ENCODE data around the gene CREBRF. TPM values are rescaled to one million over a fixed set of nuclear protein-coding genes. Genes with fewer than 3 reads are reported as not detected.

Gene CREBRF
- total and polyA plus RNA-seq, 12 donors: 5.3 to 38.2 (median 20.8) TPM

DNA sequence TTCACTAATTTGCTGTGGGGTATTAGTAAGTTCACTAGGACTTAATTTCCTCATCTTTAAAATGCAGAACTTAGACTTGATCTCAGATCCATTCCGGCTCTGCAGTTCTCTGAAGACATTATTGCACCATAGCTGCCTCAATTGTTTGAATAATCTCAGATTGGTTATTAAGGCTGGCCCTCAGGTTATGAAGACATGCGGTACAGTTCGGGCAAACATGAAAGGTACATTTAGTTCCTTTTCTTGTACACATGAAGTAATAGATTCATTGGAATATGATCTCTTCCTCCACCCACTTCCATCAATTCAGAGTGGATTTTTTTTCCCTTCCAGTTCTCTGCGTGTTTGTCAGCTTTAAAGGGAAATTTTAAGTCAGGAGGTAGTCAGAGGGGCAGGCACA, 44.6 kb upstream of the CREBRF start:
- Histone ChIP-seq H3K4me3 (no peak overlapping the region), H3K27ac (peak overlapping the region in 2 of 5 donors; percentile 38 to 54), H3K27me3 (no peaks in the 10 kb centered on the region), H3K4me1 (replicated peaks in 1 of 2) (peaks cover 27 to 49% of the 10 kb centered on the region in 2 donors), H3K36me3 (replicated peaks in 1 of 2) (no peaks in the 10 kb centered on the region), H3K9me3 (replicated peaks in 1 of 3) (no peaks in the 10 kb centered on the region)
- WGBS, 4 donors: 50 to 76% (median 69%) methylated on average over 4 of the region's 4 CpGs
- DNase-seq: no peak
- intact Hi-C loops (cut with DNase I): no loop called here
- TF ChIP-seq, protein P1, sequence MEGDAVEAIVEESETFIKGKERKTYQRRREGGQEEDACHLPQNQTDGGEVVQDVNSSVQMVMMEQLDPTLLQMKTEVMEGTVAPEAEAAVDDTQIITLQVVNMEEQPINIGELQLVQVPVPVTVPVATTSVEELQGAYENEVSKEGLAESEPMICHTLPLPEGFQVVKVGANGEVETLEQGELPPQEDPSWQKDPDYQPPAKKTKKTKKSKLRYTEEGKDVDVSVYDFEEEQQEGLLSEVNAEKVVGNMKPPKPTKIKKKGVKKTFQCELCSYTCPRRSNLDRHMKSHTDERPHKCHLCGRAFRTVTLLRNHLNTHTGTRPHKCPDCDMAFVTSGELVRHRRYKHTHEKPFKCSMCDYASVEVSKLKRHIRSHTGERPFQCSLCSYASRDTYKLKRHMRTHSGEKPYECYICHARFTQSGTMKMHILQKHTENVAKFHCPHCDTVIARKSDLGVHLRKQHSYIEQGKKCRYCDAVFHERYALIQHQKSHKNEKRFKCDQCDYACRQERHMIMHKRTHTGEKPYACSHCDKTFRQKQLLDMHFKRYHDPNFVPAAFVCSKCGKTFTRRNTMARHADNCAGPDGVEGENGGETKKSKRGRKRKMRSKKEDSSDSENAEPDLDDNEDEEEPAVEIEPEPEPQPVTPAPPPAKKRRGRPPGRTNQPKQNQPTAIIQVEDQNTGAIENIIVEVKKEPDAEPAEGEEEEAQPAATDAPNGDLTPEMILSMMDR (IDR thresholded peaks at IDR 0.05): no peak
- no peak for TF ChIP-seq POLR2A (IDR thresholded peaks at IDR 0.05)

DNA sequence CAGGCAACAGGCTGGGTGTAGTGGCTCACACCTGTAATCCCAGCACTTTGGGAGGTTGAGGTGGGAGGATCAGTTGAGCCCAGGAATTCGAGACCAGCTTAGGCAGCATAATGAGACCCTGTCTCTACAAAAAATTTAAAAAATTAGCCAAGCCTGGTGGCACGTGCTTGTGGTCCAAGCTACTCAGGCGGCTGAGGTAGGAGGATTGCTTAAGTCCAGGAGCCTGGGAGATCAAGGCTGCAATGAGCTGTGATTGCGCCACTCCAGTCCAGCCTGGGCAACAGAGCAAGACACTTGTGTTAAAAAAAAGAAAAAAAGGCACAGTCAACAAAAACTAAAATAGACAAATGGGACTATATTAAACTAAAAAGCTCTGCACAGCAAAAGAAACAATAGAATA, 43.3 kb upstream of the CREBRF start:
- WGBS, 4 donors: 51 to 69% (median 57%) methylated on average over 4 of the region's 4 CpGs
- TF ChIP-seq POLR2A (IDR thresholded peaks at IDR 0.05): no peak
- TF ChIP-seq, protein P1 (IDR thresholded peaks at IDR 0.05): no peak
- Histone ChIP-seq H3K27me3 (no peaks in the 10 kb centered on the region), H3K36me3 (replicated peaks in 1 of 2) (no peaks in the 10 kb centered on the region), H3K27ac (peak overlapping the region in 2 of 5 donors; percentile 54 to 55), H3K4me3 (no peak overlapping the region), H3K9me3 (replicated peaks in 1 of 3) (no peaks in the 10 kb centered on the region), H3K4me1 (replicated peaks in 1 of 2) (peaks cover 31 to 44% of the 10 kb centered on the region in 2 donors)
- intact Hi-C loops (cut with DNase I): no loop called here
- DNase-seq: peak; percentile 41 to 79 (median 72)

DNA sequence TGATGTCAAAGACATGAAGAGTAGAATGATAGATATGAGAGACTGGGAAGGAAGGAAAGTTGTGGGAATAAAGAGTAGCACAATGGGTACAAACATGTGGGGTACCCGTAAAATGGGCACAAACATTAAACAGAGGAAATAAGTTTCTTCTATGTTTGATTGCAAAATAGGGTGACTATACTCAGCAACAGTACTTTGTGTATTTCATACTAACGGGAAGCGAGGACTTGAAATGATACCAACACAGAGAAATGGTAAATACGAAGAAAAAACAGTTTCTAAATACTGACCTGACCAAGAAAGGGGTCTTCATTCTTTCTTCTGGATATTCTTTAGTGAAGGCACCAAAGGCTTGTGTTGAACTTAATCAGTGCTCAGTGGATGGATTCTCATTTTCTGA, 41.5 kb upstream of the CREBRF start:
- peak overlapping the region in 4 of 5 donors; percentile 74 to 94 (median 86) for H3K27ac ChIP-seq
- intact Hi-C loops (cut with DNase I): no loop called here
- H3K4me1 ChIP-seq (replicated peaks in 1 of 2): peaks cover 29 to 48% of the 10 kb centered on the region in 2 donors

DNA sequence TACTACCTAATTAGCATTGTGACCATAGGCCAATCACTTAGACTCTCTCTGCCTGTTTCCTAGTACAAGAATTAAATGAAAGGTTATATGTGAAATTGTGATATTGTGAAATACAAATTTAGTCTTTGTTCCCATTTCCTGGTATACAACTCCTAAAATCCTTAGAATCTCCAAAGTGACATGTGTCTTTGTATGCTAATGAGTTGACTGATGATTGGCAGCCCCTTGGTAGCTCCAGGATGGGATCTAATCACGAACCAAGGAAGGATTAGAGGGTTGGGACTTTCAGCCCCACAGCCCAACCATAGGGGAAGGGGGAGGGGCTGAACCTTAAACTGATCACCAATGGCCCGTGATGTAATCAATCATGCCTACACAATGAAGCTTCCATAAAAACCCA, 41.0 kb upstream of the CREBRF start:
- DNase-seq: peak in 1 of 7 donors; percentile 16
- Histone ChIP-seq H3K27ac (peak overlapping the region; percentile 74 to 94 (median 85)), H3K4me3 (no peak overlapping the region), H3K4me1 (replicated peaks in 1 of 2) (peaks cover 35 to 49% of the 10 kb centered on the region in 2 donors), H3K27me3 (no peaks in the 10 kb centered on the region), H3K36me3 (replicated peaks in 1 of 2) (no peaks in the 10 kb centered on the region), H3K9me3 (replicated peaks in 1 of 3) (no peaks in the 10 kb centered on the region)
- WGBS, 4 donors: 83 to 98% (median 87%) methylated on average over 2 of the region's 2 CpGs
- TF ChIP-seq, protein P1 (IDR thresholded peaks at IDR 0.05): no peak
- TF ChIP-seq POLR2A (IDR thresholded peaks at IDR 0.05): no peak
- intact Hi-C loops (cut with DNase I): no loop called here

More for the DNA sequence above, 41.5 kb upstream of the CREBRF start:
- Histone ChIP-seq H3K4me3 (no peak overlapping the region), H3K27me3 (no peaks in the 10 kb centered on the region), H3K9me3 (replicated peaks in 1 of 3) (no peaks in the 10 kb centered on the region), H3K36me3 (replicated peaks in 1 of 2) (no peaks in the 10 kb centered on the region)
- TF ChIP-seq, protein P1 (IDR thresholded peaks at IDR 0.05): no peak
- no peak for TF ChIP-seq POLR2A (IDR thresholded peaks at IDR 0.05)
- DNase-seq: no peak
- 77 to 95% (median 81%) methylated on average over 4 of the region's 4 CpGs for WGBS, 4 donors

All from adrenal gland (tissue), 12 donors.